Stimulated activated naive B cell treated with anti-CD40 and anti-IgM and Interleukin-4, amounts not matched to agents 10 μg/mL and 1 μg/mL and 100 μg/mL, for 72 hours (primary cell): ENCODE measurements around the gene GREM2.

Experiments used
- ATAC-seq, 2 donors: fragments of 150-1000 bp; cut with Tn5 transposase; replicated peaks; 2 replicates each; pipeline ENCODE4 v1.10.0; 2021; ENCODE audit warnings: moderate library complexity in 1 of 2
- DNase-seq: peaks from one replicate; pipeline ENCODE4 v3.0.0; 2021
- H3K27ac Mint-ChIP-seq: one replicate; pipeline ENCODE4 v1.8.0; 2022; ENCODE audit warnings: mild to moderate bottlenecking, mixed read lengths
- H3K27me3 Mint-ChIP-seq, 2 donors: one replicate each; pipeline ENCODE4 v1.8.0; 2022; ENCODE audit warnings: mixed read lengths in 2 of 2
- H3K36me3 Mint-ChIP-seq, 2 donors: one replicate each; pipeline ENCODE4 v1.8.0; 2022; ENCODE audit warnings: mixed read lengths in 2 of 2, mild to moderate bottlenecking in 1 of 2
- H3K4me1 Mint-ChIP-seq, 2 donors: one replicate each; pipeline ENCODE4 v1.8.0; 2022; ENCODE audit warnings: mixed read lengths in 2 of 2, mild to moderate bottlenecking in 1 of 2
- H3K4me3 Mint-ChIP-seq, 2 donors: one replicate each; pipeline ENCODE4 v1.8.0; 2022; ENCODE audit warnings: mild to moderate bottlenecking in 2 of 2, mixed read lengths in 2 of 2, moderate library complexity in 1 of 2
- H3K9me3 Mint-ChIP-seq, 2 donors: one replicate each; pipeline ENCODE4 v1.8.0; 2022; ENCODE audit warnings: mixed read lengths in 2 of 2, mild to moderate bottlenecking in 1 of 2

GREM2 gene

GRCh38 chr1:240462277-240462676, 149.7 kb downstream of the GREM2 start:
- DNase-seq (no peak), ATAC-seq (no peak)
- H3K27me3 Mint-ChIP-seq = no peaks in the 10 kb centered on the region
- H3K27ac Mint-ChIP-seq = no peak overlapping the region
- H3K4me1 Mint-ChIP-seq = peaks cover 0 to 6% of the 10 kb centered on the region in 2 donors
- no peaks in the 10 kb centered on the region for H3K36me3 Mint-ChIP-seq
- no peaks in the 10 kb centered on the region for H3K9me3 Mint-ChIP-seq
- no peak overlapping the region for H3K4me3 Mint-ChIP-seq

- DNase-seq (no peak), ATAC-seq (no peak)
- Mint-ChIP-seq H3K27me3 (no peaks in the 10 kb centered on the region), H3K27ac (no peak overlapping the region), H3K9me3 (peaks cover 0 to 3% of the 10 kb centered on the region in 2 donors), H3K36me3 (no peaks in the 10 kb centered on the region), H3K4me3 (no peak overlapping the region), H3K4me1 (no peaks in the 10 kb centered on the region)
Measured at GRCh38 chr1:240457203-240457602, 154.8 kb downstream of the GREM2 start.

GRCh38 chr1:240455228-240455821, 156.6 kb downstream of the GREM2 start:
- Mint-ChIP-seq H3K27ac (no peak overlapping the region), H3K36me3 (no peaks in the 10 kb centered on the region), H3K9me3 (peaks cover 0 to 3% of the 10 kb centered on the region in 2 donors), H3K4me1 (no peaks in the 10 kb centered on the region), H3K4me3 (no peak overlapping the region), H3K27me3 (no peaks in the 10 kb centered on the region)
- DNase-seq (no peak), ATAC-seq (peak; percentile 7 to 27)

GRCh38 chr1:240445369-240445768, 166.6 kb downstream of the GREM2 start:
- Mint-ChIP-seq H3K27ac (no peak overlapping the region), H3K36me3 (no peaks in the 10 kb centered on the region), H3K9me3 (peaks cover 0 to 3% of the 10 kb centered on the region in 2 donors), H3K27me3 (no peaks in the 10 kb centered on the region), H3K4me3 (no peak overlapping the region), H3K4me1 (no peaks in the 10 kb centered on the region)
- no peak for DNase-seq
- no peak for ATAC-seq

- Mint-ChIP-seq H3K27ac (no peak overlapping the region), H3K27me3 (no peaks in the 10 kb centered on the region), H3K36me3 (no peaks in the 10 kb centered on the region), H3K4me3 (no peak overlapping the region), H3K4me1 (no peaks in the 10 kb centered on the region), H3K9me3 (peaks cover 0 to 3% of the 10 kb centered on the region in 2 donors)
- ATAC-seq = no peak
- DNase-seq = no peak
Measured at GRCh38 chr1:240441669-240442068, 170.3 kb downstream of the GREM2 start.
